HEK293T (cell line): ENCODE data around the gene CA5A.

Experiments
- ARNT ChIP-seq: fragments of 450-650 bp; IDR thresholded peaks from 2 replicates; pipeline ENCODE4 v1.6.1; 2017; ENCODE audit warnings: mild to moderate bottlenecking
- BHLHE40 ChIP-seq: fragments of 450-650 bp; IDR thresholded peaks from 2 replicates; pipeline ENCODE4 v1.6.1; 2016; ENCODE audit warnings: mild to moderate bottlenecking, moderate library complexity, borderline replicate concordance
- ELF4 ChIP-seq: fragments of 450-650 bp; IDR thresholded peaks from 2 replicates; pipeline ENCODE4 v1.6.1; 2017; ENCODE audit warnings: antibody characterized with exemption
- FOXM1 ChIP-seq: fragments of 450-650 bp; IDR thresholded peaks from 2 replicates; pipeline ENCODE4 v1.6.1; 2017; ENCODE audit warnings: mild to moderate bottlenecking, borderline replicate concordance
- HDGF ChIP-seq: fragments of 450-650 bp; IDR thresholded peaks from 2 replicates; pipeline ENCODE4 v1.6.1; 2017; ENCODE audit warnings: antibody characterized with exemption, borderline replicate concordance
- NFRKB ChIP-seq: fragments of 450-650 bp; IDR thresholded peaks from 2 replicates; pipeline ENCODE4 v1.6.1; 2016; ENCODE audit warnings: mild to moderate bottlenecking, moderate library complexity
- SP1 ChIP-seq: fragments of 450-650 bp; IDR thresholded peaks from 2 replicates; pipeline ENCODE4 v1.6.1; 2017
- SUZ12 ChIP-seq: fragments of 450-650 bp; IDR thresholded peaks from 2 replicates; pipeline ENCODE4 v1.6.1; 2016; ENCODE audit warnings: mild to moderate bottlenecking
- TARDBP ChIP-seq: fragments of 450-650 bp; IDR thresholded peaks from 2 replicates; pipeline ENCODE4 v1.6.1; 2016
- TF ChIP-seq, protein P1 (sequence below): fragments of 450-650 bp; IDR thresholded peaks from 2 replicates; pipeline ENCODE4 v1.6.1; 2016

DNA sequence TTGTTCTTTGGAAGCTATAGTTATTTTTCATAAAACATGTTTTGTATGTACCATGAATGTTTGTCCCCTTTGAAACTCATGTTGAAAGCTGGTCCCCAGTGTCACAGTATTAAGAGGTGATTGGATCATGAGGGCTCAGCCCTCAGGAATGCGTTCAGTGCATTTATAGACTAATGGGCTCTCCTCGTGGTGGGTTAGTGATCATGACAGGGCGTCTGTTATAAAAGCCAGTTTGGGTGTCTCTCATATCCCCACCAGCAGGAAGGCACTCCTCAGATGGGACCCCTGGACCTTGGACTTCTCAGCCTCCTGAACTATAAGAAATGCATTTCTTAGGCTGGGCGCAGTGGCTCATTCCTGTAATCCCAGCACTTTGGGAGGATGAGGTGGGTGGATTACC, 25.3 kb upstream of the CA5A start:
- TF ChIP-seq HDGF, result no peak
- no peak for TF ChIP-seq ELF4
- TF ChIP-seq NFRKB, result no peak
- no peak for TF ChIP-seq TARDBP
- no peak for TF ChIP-seq BHLHE40
- no peak for TF ChIP-seq SUZ12
- TF ChIP-seq SP1, result no peak
- no peak for TF ChIP-seq FOXM1
- TF ChIP-seq ARNT, result no peak
- TF ChIP-seq, protein P1, sequence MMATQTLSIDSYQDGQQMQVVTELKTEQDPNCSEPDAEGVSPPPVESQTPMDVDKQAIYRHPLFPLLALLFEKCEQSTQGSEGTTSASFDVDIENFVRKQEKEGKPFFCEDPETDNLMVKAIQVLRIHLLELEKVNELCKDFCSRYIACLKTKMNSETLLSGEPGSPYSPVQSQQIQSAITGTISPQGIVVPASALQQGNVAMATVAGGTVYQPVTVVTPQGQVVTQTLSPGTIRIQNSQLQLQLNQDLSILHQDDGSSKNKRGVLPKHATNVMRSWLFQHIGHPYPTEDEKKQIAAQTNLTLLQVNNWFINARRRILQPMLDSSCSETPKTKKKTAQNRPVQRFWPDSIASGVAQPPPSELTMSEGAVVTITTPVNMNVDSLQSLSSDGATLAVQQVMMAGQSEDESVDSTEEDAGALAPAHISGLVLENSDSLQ, result no peak
